HepG2 (cell line): ENCODE results near the gene GPATCH8. TPM values are rescaled to one million over a fixed set of nuclear protein-coding genes. Genes with fewer than 3 reads are reported as not detected.

Source experiments
- AGO1 ChIP-seq: fragments of 200-400 bp; formaldehyde crosslinking; IDR thresholded peaks from 2 replicates; pipeline ENCODE4 v1.6.1; 2017; ENCODE audit warnings: mild to moderate bottlenecking, low read depth, low read length, moderate library complexity; ENCODE audit not compliant: poor library complexity, severe bottlenecking
- ASH2L ChIP-seq: fragments of 300-600, 200-600 bp; sonication (generic); IDR thresholded peaks from 2 replicates; pipeline ENCODE4 v1.7.0; 2017; ENCODE audit warnings: low read depth, mild to moderate bottlenecking, moderate library complexity, mixed read lengths, low read length; ENCODE audit not compliant: insufficient read length
- HNF4A ChIP-seq: sonication (generic); formaldehyde crosslinking; IDR thresholded peaks from 2 replicates; pipeline ENCODE4 v1.4.0; 2020; ENCODE audit warnings: missing genetic modification reagents
- JUN ChIP-seq: sonication (generic); formaldehyde crosslinking; IDR thresholded peaks from 2 replicates; pipeline ENCODE4 v1.4.0; 2020; ENCODE audit warnings: mild to moderate bottlenecking, missing genetic modification reagents
- MAZ ChIP-seq, 2 experiments: sonication (generic) in 1 of 2; formaldehyde crosslinking in 1 of 2; IDR thresholded peaks; 2 replicates each; pipeline versions ENCODE4 v1.5.0 to v1.6.1; 2012 to 2020; ENCODE audit warnings: low read depth in 2 of 2, mild to moderate bottlenecking in 2 of 2, borderline replicate concordance in 1 of 2, improper control_type of control experiment in 1 of 2, low read length in 1 of 2, missing genetic modification reagents in 1 of 2, moderate library complexity in 1 of 2
- NFYB ChIP-seq: sonication (generic); formaldehyde crosslinking; IDR thresholded peaks from 2 replicates; pipeline ENCODE4 v1.4.0; 2020; ENCODE audit warnings: missing genetic modification reagents
- NR2F2 ChIP-seq: IDR thresholded peaks from 2 replicates; pipeline ENCODE4 v1.6.1; 2012; ENCODE audit warnings: low read depth, inconsistent platforms, borderline replicate concordance
- RXRA ChIP-seq: sonication (generic); formaldehyde crosslinking; IDR thresholded peaks from 2 replicates; pipeline ENCODE4 v1.5.1; 2020; ENCODE audit warnings: missing genetic modification reagents
- SRSF9 ChIP-seq: fragments of 200-400 bp; formaldehyde crosslinking; IDR thresholded peaks from 2 replicates; pipeline ENCODE4 v1.6.1; 2018; ENCODE audit warnings: borderline replicate concordance, mild to moderate bottlenecking, low read depth, low read length; ENCODE audit not compliant: insufficient read depth, poor library complexity, severe bottlenecking
- TCF7L2 ChIP-seq: IDR thresholded peaks from 2 replicates; pipeline ENCODE4 v1.6.1; 2011; ENCODE audit warnings: mild to moderate bottlenecking, low read depth, low read length, moderate library complexity
- TGIF2 ChIP-seq: IDR thresholded peaks from 2 replicates; pipeline ENCODE4 v1.6.1; 2016; ENCODE audit warnings: control low read depth, missing compliant biosample characterization
- ZFP1 ChIP-seq: IDR thresholded peaks from 2 replicates; pipeline ENCODE4 v1.6.1; 2016
- ZMYM4 ChIP-seq: sonication (generic); formaldehyde crosslinking; IDR thresholded peaks from 2 replicates; pipeline ENCODE4 v1.8.1; 2023; ENCODE audit warnings: mild to moderate bottlenecking, missing genetic modification reagents
- ZNF17 ChIP-seq: sonication (generic); formaldehyde crosslinking; IDR thresholded peaks from 2 replicates; pipeline ENCODE4 v1.5.0; 2020; ENCODE audit warnings: mild to moderate bottlenecking, missing genetic modification reagents
- ZNF253 ChIP-seq: sonication (generic); formaldehyde crosslinking; IDR thresholded peaks from 2 replicates; pipeline ENCODE4 v1.8.0; 2022; ENCODE audit warnings: mild to moderate bottlenecking, missing genetic modification reagents, borderline replicate concordance
- ZNF546 ChIP-seq: sonication (generic); formaldehyde crosslinking; conservative IDR thresholded peaks from 2 replicates; pipeline ENCODE4 v1.8.1; 2023; ENCODE audit warnings: mild to moderate bottlenecking, missing genetic modification reagents
- ZNF773 ChIP-seq: sonication (generic); formaldehyde crosslinking; IDR thresholded peaks from 2 replicates; pipeline ENCODE4 v1.4.0; 2020; ENCODE audit warnings: missing genetic modification reagents, borderline replicate concordance
- ZNF777 ChIP-seq: sonication (generic); formaldehyde crosslinking; IDR thresholded peaks from 2 replicates; pipeline ENCODE4 v1.4.0; 2020; ENCODE audit warnings: missing genetic modification reagents
- polyA plus RNA-seq, 8 experiments: library from polyadenylated mRNA; depleted of rRNA in 3 of 8; stranded (reverse) in 7 of 8; unstranded in 1 of 8; fragments of >200 nt; fragmentation: Illumina TruSeq in 4 of 8; extraction: Trizol in 4 of 8; gene quantifications; 2 replicates each; pipeline versions ENCODE4 v1.2.1 to v1.2.3, GENCODE V29; 2011 to 2016; ENCODE audit warnings: low read depth in 4 of 8, missing spikeins in 1 of 8, mixed read lengths in 1 of 8; ENCODE audit not compliant: insufficient read depth in 1 of 8
- total RNA-seq, 5 experiments: library from RNA; depleted of rRNA; stranded (reverse); fragments of >200 nt; fragmentation: Illumina TruSeq; extraction: Trizol; gene quantifications; 2 replicates each; pipeline ENCODE4 v1.2.3, GENCODE V29; 2016; ENCODE audit warnings: low read depth in 1 of 5
- TF ChIP-seq, protein P1 (sequence below): sonication (generic); formaldehyde crosslinking; IDR thresholded peaks from 2 replicates; pipeline ENCODE4 v1.8.1; 2023; ENCODE audit warnings: mild to moderate bottlenecking, inconsistent platforms, moderate library complexity, missing genetic modification reagents, borderline replicate concordance
- TF ChIP-seq, protein P2 (sequence below): sonication (generic); formaldehyde crosslinking; conservative IDR thresholded peaks from 2 replicates; pipeline ENCODE4 v1.4.0; 2020; ENCODE audit warnings: missing genetic modification reagents
- TF ChIP-seq, protein P3 (sequence below): sonication (generic); formaldehyde crosslinking; IDR thresholded peaks from 2 replicates; pipeline ENCODE4 v1.5.0; 2020; ENCODE audit warnings: missing genetic modification reagents
- TF ChIP-seq, protein P4 (sequence below): sonication (generic); formaldehyde crosslinking; IDR thresholded peaks from 2 replicates; pipeline ENCODE4 v1.4.0; 2020; ENCODE audit warnings: missing genetic modification reagents, mild to moderate bottlenecking, borderline replicate concordance

The GPATCH8 gene
- total and polyA plus RNA-seq, 2 of the 13 experiments (the other 11 are each of a cell fraction or from before 2014, with no cell fraction given), result 20.7 to 21.5 TPM

DNA sequence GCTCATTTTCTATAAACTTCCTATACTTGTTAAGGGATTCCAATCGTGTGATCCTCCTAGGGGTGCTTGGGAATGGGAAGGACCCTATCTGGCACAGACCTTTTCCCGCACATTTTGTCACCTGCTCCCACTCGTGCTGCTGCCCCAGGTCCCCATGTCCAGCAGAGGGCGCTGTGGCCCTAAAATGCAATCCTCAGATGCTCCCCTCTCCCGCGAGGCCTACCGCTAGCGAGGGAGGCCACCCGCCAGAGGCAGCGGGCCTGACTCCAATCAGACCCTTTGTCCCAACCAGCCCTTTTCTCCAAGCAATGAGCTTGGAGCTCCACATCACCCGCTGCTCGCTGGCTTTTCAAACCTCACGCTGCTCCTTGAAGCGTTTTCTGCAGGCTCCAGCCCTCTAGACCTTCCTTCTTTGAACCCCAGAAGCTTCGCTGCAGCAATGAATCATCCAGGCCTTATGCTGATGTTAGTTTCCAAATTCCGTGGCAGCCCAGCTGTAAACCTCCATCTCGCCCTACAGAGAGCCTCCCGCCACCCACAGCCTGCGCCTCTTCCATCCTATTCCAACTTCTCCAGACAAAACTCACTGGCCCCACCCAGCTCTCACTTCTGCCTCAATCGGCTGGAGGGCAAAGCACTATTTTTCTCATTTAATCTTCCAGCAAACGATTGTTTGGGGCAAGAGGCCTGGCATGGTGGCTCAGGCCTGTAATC, 30.5 kb upstream of the GPATCH8 start (continued):
- TF ChIP-seq ASH2L, result peak; percentile 40
- TF ChIP-seq, protein P1, sequence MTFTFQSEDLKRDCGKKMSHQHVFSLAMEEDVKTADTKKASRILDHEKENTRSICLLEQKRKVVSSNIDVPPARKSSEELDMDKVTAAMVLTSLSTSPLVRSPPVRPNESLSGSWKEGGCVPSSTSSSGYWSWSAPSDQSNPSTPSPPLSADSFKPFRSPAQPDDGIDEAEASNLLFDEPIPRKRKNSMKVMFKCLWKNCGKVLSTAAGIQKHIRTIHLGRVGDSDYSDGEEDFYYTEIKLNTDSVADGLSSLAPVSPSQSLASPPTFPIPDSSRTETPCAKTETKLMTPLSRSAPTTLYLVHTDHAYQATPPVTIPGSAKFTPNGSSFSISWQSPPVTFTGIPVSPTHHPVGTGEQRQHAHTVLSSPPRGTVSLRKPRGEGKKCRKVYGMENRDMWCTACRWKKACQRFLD (CRISPR knock-in tag), result no peak
- 0 out of 2 replicates have a peak, but pooled peaks have one; percentile 71 for TF ChIP-seq ZNF773 (CRISPR knock-in tag)
- TF ChIP-seq NR2F2, result no peak
- TF ChIP-seq, protein P2, sequence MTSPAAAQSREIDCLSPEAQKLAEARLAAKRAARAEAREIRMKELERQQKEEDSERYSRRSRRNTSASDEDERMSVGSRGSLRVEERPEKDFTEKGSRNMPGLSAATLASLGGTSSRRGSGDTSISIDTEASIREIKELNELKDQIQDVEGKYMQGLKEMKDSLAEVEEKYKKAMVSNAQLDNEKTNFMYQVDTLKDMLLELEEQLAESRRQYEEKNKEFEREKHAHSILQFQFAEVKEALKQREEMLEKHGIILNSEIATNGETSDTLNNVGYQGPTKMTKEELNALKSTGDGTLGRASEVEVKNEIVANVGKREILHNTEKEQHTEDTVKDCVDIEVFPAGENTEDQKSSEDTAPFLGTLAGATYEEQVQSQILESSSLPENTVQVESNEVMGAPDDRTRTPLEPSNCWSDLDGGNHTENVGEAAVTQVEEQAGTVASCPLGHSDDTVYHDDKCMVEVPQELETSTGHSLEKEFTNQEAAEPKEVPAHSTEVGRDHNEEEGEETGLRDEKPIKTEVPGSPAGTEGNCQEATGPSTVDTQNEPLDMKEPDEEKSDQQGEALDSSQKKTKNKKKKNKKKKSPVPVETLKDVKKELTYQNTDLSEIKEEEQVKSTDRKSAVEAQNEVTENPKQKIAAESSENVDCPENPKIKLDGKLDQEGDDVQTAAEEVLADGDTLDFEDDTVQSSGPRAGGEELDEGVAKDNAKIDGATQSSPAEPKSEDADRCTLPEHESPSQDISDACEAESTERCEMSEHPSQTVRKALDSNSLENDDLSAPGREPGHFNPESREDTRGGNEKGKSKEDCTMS (CRISPR knock-in tag), result no peak
- no peak for TF ChIP-seq SRSF9
- TF ChIP-seq JUN, result no peak
- TF ChIP-seq TGIF2 (CRISPR knock-in tag), result peak; percentile 59; the same call in 1 of the 2 replicates
- no peak for TF ChIP-seq ZNF253 (CRISPR knock-in tag)
- no peak for TF ChIP-seq AGO1
- TF ChIP-seq, protein P3, sequence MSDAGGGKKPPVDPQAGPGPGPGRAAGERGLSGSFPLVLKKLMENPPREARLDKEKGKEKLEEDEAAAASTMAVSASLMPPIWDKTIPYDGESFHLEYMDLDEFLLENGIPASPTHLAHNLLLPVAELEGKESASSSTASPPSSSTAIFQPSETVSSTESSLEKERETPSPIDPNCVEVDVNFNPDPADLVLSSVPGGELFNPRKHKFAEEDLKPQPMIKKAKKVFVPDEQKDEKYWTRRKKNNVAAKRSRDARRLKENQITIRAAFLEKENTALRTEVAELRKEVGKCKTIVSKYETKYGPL, result no peak
- TF ChIP-seq, protein P4, sequence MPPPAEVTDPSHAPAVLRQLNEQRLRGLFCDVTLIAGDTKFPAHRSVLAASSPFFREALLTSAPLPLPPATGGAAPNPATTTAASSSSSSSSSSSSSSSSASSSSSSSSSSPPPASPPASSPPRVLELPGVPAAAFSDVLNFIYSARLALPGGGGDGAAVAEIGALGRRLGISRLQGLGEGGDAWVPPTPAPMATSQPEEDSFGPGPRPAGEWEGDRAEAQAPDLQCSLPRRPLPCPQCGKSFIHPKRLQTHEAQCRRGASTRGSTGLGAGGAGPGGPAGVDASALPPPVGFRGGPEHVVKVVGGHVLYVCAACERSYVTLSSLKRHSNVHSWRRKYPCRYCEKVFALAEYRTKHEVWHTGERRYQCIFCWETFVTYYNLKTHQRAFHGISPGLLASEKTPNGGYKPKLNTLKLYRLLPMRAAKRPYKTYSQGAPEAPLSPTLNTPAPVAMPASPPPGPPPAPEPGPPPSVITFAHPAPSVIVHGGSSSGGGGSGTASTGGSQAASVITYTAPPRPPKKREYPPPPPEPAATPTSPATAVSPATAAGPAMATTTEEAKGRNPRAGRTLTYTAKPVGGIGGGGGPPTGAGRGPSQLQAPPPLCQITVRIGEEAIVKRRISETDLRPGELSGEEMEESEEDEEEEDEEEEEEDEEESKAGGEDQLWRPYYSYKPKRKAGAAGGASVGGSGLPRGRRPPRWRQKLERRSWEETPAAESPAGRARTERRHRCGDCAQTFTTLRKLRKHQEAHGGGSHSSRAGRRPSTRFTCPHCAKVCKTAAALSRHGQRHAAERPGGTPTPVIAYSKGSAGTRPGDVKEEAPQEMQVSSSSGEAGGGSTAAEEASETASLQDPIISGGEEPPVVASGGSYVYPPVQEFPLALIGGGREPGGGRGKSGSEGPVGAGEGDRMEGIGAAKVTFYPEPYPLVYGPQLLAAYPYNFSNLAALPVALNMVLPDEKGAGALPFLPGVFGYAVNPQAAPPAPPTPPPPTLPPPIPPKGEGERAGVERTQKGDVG (CRISPR knock-in tag), result no peak
- TF ChIP-seq RXRA, result peak; percentile 51; the same call in 1 of the 2 replicates
- no peak for TF ChIP-seq TCF7L2
- TF ChIP-seq HNF4A (CRISPR knock-in tag), result no peak
- TF ChIP-seq ZNF546 (CRISPR knock-in tag), result no peak
- TF ChIP-seq ZNF777, result no peak
- TF ChIP-seq ZNF17 (CRISPR knock-in tag), result no peak
- peak; percentile 57; the same call in 1 of the 2 replicates for TF ChIP-seq MAZ (IDR thresholded peaks at IDR 0.05; ENCODE audit: borderline replicate concordance, low read depth, low read length)
- 0 out of 2 replicates have a peak, but pooled peaks have one; percentile 60 for TF ChIP-seq MAZ (CRISPR knock-in tag; IDR thresholded peaks at IDR 0.05; ENCODE audit: low read depth)
- TF ChIP-seq NFYB, result no peak
- no peak for TF ChIP-seq ZFP1
- TF ChIP-seq ZMYM4 (CRISPR knock-in tag), result peak; percentile 46; the same call in 1 of the 2 replicates
